ENCODE data around the gene OPN5.

GRCh38 chr6:47862731-47863130, 80.9 kb downstream of the OPN5 start:
- TF ChIP-seq CTCF (conservative IDR thresholded peaks at IDR 0.05; ENCODE audit: low read depth, low read length), result no peak
- no peak for TF ChIP-seq EZH2 (IDR thresholded peaks at IDR 0.05; ENCODE audit: low read length, unreplicated experiment)

Measured in PC-3 (cell line).